ENCODE measurements around the gene CEACAM1.
"Not testable (repeated sequence)": the region's sequence is repeated elsewhere in the genome, so short reads cannot be mapped to it uniquely, and the experiment has no call there.

Gene CEACAM1

GRCh38 chr19:42547929-42548328, 19.6 kb upstream of the CEACAM1 start:
- no peak for DNase-seq

GRCh38 chr19:42546831-42547500, 18.7 kb upstream of the CEACAM1 start:
- DNase-seq: no peak

GRCh38 chr19:42544146-42544545, 15.9 kb upstream of the CEACAM1 start:
- no peak for DNase-seq

GRCh38 chr19:42542791-42543190, 14.5 kb upstream of the CEACAM1 start:
- no peak for DNase-seq

GRCh38 chr19:42540071-42540553, 11.8 kb upstream of the CEACAM1 start:
- DNase-seq: no peak

- DNase-seq: no peak
These were observed 10.8 kb upstream of the CEACAM1 start for GRCh38 chr19:42538841-42539709.

GRCh38 chr19:42535276-42535675, 7.0 kb upstream of the CEACAM1 start:
- not testable (repeated sequence) for DNase-seq

GRCh38 chr19:42534391-42534790, 6.1 kb upstream of the CEACAM1 start:
- DNase-seq: no peak

GRCh38 chr19:42532891-42533290, 4.6 kb upstream of the CEACAM1 start:
- no peak for DNase-seq

- DNase-seq: no peak
These were observed 3.0 kb upstream of the CEACAM1 start for GRCh38 chr19:42531313-42531712.

- peak; percentile 31 to 57 (median 42) for DNase-seq
These were observed 1.0 kb upstream of the CEACAM1 start for GRCh38 chr19:42529248-42529764.

- DNase-seq: no peak
These were observed 3.3 kb downstream of the CEACAM1 start for GRCh38 chr19:42524943-42525342.

- DNase-seq: no peak
These were observed 4.0 kb downstream of the CEACAM1 start for GRCh38 chr19:42524250-42524649.

GRCh38 chr19:42522262-42522661, 6.0 kb downstream of the CEACAM1 start:
- not testable (repeated sequence) for DNase-seq

- DNase-seq: no peak
These were observed 6.8 kb downstream of the CEACAM1 start for GRCh38 chr19:42521346-42522030.

- no peak for DNase-seq
These were observed 9.2 kb downstream of the CEACAM1 start for GRCh38 chr19:42519108-42519507.

- no peak for DNase-seq
These were observed 11.5 kb downstream of the CEACAM1 start for GRCh38 chr19:42516771-42517170.

- no peak for DNase-seq
These were observed 12.9 kb downstream of the CEACAM1 start for GRCh38 chr19:42515241-42515832.

GRCh38 chr19:42514449-42514848, 13.8 kb downstream of the CEACAM1 start:
- DNase-seq: no peak

GRCh38 chr19:42512743-42513304, 15.5 kb downstream of the CEACAM1 start:
- no peak for DNase-seq

GRCh38 chr19:42512130-42512636, 16.1 kb downstream of the CEACAM1 start:
- DNase-seq: no peak

GRCh38 chr19:42511340-42511739, 16.9 kb downstream of the CEACAM1 start:
- DNase-seq: no peak

Data from activated CD4-positive, CD25-positive, alpha-beta regulatory T cell (primary cell).